Body of pancreas (tissue), 4 donors: Measurements from ENCODE around the gene GLG1.

Experiments
- POLR2A ChIP-seq, 3 donors: fragments of 450-650 bp; IDR thresholded peaks; one replicate each; pipeline ENCODE4 v1.6.1; 2016; ENCODE audit warnings: antibody characterized with exemption in 3 of 3, mild to moderate bottlenecking in 2 of 3
- TF ChIP-seq, protein P1 (sequence below), 7 experiments: fragments of 450-650 bp in 4 of 7; fragments of 200-600 bp in 3 of 7; sonication (generic) in 3 of 7; IDR thresholded peaks; one replicate each; pipeline ENCODE4 v1.5.1; 2016 to 2019; ENCODE audit warnings: antibody characterized with exemption in 7 of 7

DNA sequence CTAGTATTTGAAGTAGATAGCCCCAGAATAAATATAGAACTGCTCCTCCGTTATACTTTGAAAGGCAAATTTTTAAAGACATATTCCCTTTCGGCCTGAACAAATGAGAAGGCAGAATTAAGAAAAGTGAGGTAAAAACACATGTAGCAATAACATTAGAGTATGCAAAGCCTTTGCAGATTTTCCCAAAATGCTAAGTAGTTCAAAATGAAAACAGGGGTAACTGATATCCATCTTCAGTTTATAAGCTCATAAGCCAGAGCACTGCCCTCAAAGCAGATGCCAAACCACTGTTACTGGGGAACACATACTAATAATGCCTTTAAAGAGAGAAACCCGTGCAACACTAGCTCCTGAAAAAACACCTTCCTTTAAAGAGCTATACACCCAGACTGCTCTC lies 134.4 kb downstream of the GLG1 start:
- TF ChIP-seq, protein P1, sequence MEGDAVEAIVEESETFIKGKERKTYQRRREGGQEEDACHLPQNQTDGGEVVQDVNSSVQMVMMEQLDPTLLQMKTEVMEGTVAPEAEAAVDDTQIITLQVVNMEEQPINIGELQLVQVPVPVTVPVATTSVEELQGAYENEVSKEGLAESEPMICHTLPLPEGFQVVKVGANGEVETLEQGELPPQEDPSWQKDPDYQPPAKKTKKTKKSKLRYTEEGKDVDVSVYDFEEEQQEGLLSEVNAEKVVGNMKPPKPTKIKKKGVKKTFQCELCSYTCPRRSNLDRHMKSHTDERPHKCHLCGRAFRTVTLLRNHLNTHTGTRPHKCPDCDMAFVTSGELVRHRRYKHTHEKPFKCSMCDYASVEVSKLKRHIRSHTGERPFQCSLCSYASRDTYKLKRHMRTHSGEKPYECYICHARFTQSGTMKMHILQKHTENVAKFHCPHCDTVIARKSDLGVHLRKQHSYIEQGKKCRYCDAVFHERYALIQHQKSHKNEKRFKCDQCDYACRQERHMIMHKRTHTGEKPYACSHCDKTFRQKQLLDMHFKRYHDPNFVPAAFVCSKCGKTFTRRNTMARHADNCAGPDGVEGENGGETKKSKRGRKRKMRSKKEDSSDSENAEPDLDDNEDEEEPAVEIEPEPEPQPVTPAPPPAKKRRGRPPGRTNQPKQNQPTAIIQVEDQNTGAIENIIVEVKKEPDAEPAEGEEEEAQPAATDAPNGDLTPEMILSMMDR (IDR thresholded peaks at IDR 0.05): no peak
- TF ChIP-seq POLR2A (IDR thresholded peaks at IDR 0.05): no peak
